HepG2 (cell line): ENCODE results near the gene AUTS2. TPM values are rescaled to one million over a fixed set of nuclear protein-coding genes. Genes with fewer than 3 reads are reported as not detected.
A peak's percentile ranks its signal among the peaks of the same experiment; 100 is the strongest.

Experiments used
- ATAC-seq: fragments of 200-7000 bp; cut with Tn5 transposase; 3 replicates; pipeline ENCODE4 v1.9.1; 2020; ENCODE audit warnings: mild to moderate bottlenecking, moderate library complexity
- BruUV-seq: library from RNA; stranded (reverse); fragments of 400-500 nt; replicated peaks from 2 replicates; lab custom pipeline; 2021; lab: Mats Ljungman, UMichigan
- CTCF ChIA-PET: fragments of 300-600 bp; formaldehyde crosslinking; extraction: SDS; loops from one replicate; lab custom pipeline; 2021; ENCODE audit warnings: low total read pairs, inconsistent platforms, low intra/inter-chr PET ratio; lab: Yijun Ruan, JAX
- POLR2A ChIA-PET: fragments of 350-600 bp; sonication (Branson Sonifier 250); formaldehyde crosslinking; loops from one replicate; lab custom pipeline; 2020; ENCODE audit warnings: antibody characterized with exemption, inconsistent platforms; lab: Yijun Ruan, JAX
- DNase-seq: peaks from one replicate; pipeline ENCODE4 v3.0.0-alpha.2; 2015; ENCODE audit warnings: low spot score
- FAIRE-seq: peaks from 3 replicates; lab custom pipeline; 2011; peaks lifted over from hg19 to GRCh38; lab: Jason Lieb, UNC
- H2AFZ ChIP-seq: one replicate; pipeline ENCODE4 v1.6.1; 2011; ENCODE audit warnings: low read length, inconsistent platforms
- H3K27ac ChIP-seq: fragments of 300-600 bp; 3 replicates; pipeline ENCODE4 v1.8.0; 2011; ENCODE audit warnings: mixed run types, mild to moderate bottlenecking, mixed read lengths, low read length, inconsistent platforms; ENCODE audit not compliant: insufficient read depth; ENCODE audit errors: extremely low read length
- H3K27me3 ChIP-seq, 2 experiments: fragments of 200-600 bp in 1 of 2; 2 replicates in 1 of 2; 3 replicates in 1 of 2; pipeline versions ENCODE4 v1.6.0 to v1.8.0; 2011; ENCODE audit warnings: low read length in 2 of 2, mild to moderate bottlenecking in 2 of 2, moderate library complexity in 2 of 2, inconsistent platforms in 1 of 2; ENCODE audit not compliant: insufficient read depth in 2 of 2, control insufficient read depth in 1 of 2
- H3K36me3 ChIP-seq, 2 experiments: fragments of 200-600 bp in 1 of 2; replicated peaks in 1 of 2; 2 replicates in 1 of 2; 3 replicates in 1 of 2; pipeline versions ENCODE4 v1.5.1 to v1.8.0; 2011; ENCODE audit warnings: low read length in 2 of 2, inconsistent platforms in 1 of 2; ENCODE audit not compliant: insufficient read depth in 2 of 2, control insufficient read depth in 1 of 2
- H3K4me1 ChIP-seq: 2 replicates; pipeline ENCODE4 v1.5.1; 2012; ENCODE audit warnings: low read length, inconsistent platforms; ENCODE audit not compliant: insufficient read depth
- H3K4me2 ChIP-seq: 2 replicates; pipeline ENCODE4 v1.6.0; 2011; ENCODE audit warnings: low read depth, low read length, inconsistent platforms
- H3K4me3 ChIP-seq, 3 experiments: fragments of 200-600 bp in 1 of 3; sonication (generic), shearing (Covaris generic) in 1 of 3; replicated peaks in 1 of 3; 2 replicates each; pipeline ENCODE4 v1.5.1; 2011 to 2016; ENCODE audit warnings: low read length in 3 of 3, inconsistent platforms in 2 of 3, low read depth in 2 of 3, mild to moderate bottlenecking in 2 of 3, control low read depth in 1 of 3, mixed read lengths in 1 of 3; ENCODE audit not compliant: insufficient read depth in 1 of 3
- H3K79me2 ChIP-seq: one replicate; pipeline ENCODE4 v1.6.1; 2011; ENCODE audit warnings: low read length, inconsistent platforms; ENCODE audit not compliant: insufficient read depth
- H3K9ac ChIP-seq: 2 replicates; pipeline ENCODE4 v1.6.0; 2011; ENCODE audit warnings: mild to moderate bottlenecking, low read depth, low read length, inconsistent platforms; ENCODE audit not compliant: insufficient read depth
- H3K9me3 ChIP-seq: 2 replicates; pipeline ENCODE4 v1.5.1; 2012; ENCODE audit warnings: mild to moderate bottlenecking, low read length
- H4K20me1 ChIP-seq: 2 replicates; pipeline ENCODE4 v1.6.0; 2011; ENCODE audit warnings: inconsistent platforms, mild to moderate bottlenecking, low read length, moderate library complexity; ENCODE audit not compliant: insufficient read depth
- ATF1 ChIP-seq: IDR thresholded peaks from 2 replicates; pipeline ENCODE4 v1.6.1; 2016; ENCODE audit warnings: mild to moderate bottlenecking, control low read depth
- HNRNPK ChIP-seq: fragments of 200-400 bp; formaldehyde crosslinking; IDR thresholded peaks from 2 replicates; pipeline ENCODE4 v1.6.1; 2018; ENCODE audit warnings: low read length, low read depth, moderate library complexity, mild to moderate bottlenecking; ENCODE audit not compliant: poor library complexity, severe bottlenecking
- MYC ChIP-seq: sonication (generic); formaldehyde crosslinking; IDR thresholded peaks from 2 replicates; pipeline ENCODE4 v1.9.0; 2021; ENCODE audit warnings: missing genetic modification reagents, borderline replicate concordance
- SIX1 ChIP-seq: sonication (generic); formaldehyde crosslinking; IDR thresholded peaks from 2 replicates; pipeline ENCODE4 v1.4.0; 2020; ENCODE audit warnings: missing genetic modification reagents, borderline replicate concordance
- ZMAT3 ChIP-seq: sonication (generic); formaldehyde crosslinking; conservative IDR thresholded peaks from 2 replicates; pipeline ENCODE4 v1.7.0; 2021; ENCODE audit warnings: missing genetic modification reagents
- ZNF12 ChIP-seq: sonication (generic); formaldehyde crosslinking; IDR thresholded peaks from 2 replicates; pipeline ENCODE4 v1.5.0; 2020; ENCODE audit warnings: missing genetic modification reagents
- ZNF513 ChIP-seq: sonication (generic); formaldehyde crosslinking; conservative IDR thresholded peaks from 2 replicates; pipeline ENCODE4 v1.5.0; 2020; ENCODE audit warnings: missing genetic modification reagents
- ZNF75D ChIP-seq: sonication (generic); formaldehyde crosslinking; IDR thresholded peaks from 2 replicates; pipeline ENCODE4 v1.8.1; 2023; ENCODE audit warnings: missing genetic modification reagents, mild to moderate bottlenecking, borderline replicate concordance
- WGBS: methylation state at CpG from one replicate; pipeline ENCODE4 v1.1.6; 2017; ENCODE audit warnings: low lambda C conversion rate; 5-methylcytosine and 5-hydroxymethylcytosine counted together
- in situ Hi-C: cut with HindIII; loops from 2 replicates; pipeline ENCODE4 v1.10.0; 2017; ENCODE audit warnings: low pct_unique_long_range_greater_than_20kb; ENCODE audit not compliant: extremely low pct_ligation_motif_present
- intact Hi-C: fragments of 100-400 bp; cut with micrococcal nuclease; formaldehyde crosslinking; loops from one replicate; pipeline ENCODE4 v1.10.0; 2022; ENCODE audit not compliant: unreplicated experiment
- polyA plus RNA-seq, 8 experiments: library from polyadenylated mRNA; depleted of rRNA in 3 of 8; stranded (reverse) in 7 of 8; unstranded in 1 of 8; fragments of >200 nt; fragmentation: Illumina TruSeq in 4 of 8; extraction: Trizol in 4 of 8; gene quantifications; 2 replicates each; pipeline versions ENCODE4 v1.2.1 to v1.2.3, GENCODE V29; 2011 to 2016; ENCODE audit warnings: low read depth in 4 of 8, missing spikeins in 1 of 8, mixed read lengths in 1 of 8; ENCODE audit not compliant: insufficient read depth in 1 of 8
- total RNA-seq, 5 experiments: library from RNA; depleted of rRNA; stranded (reverse); fragments of >200 nt; fragmentation: Illumina TruSeq; extraction: Trizol; gene quantifications; 2 replicates each; pipeline ENCODE4 v1.2.3, GENCODE V29; 2016; ENCODE audit warnings: low read depth in 1 of 5
- TF ChIP-seq, protein P1 (sequence below): IDR thresholded peaks from 2 replicates; pipeline ENCODE4 v1.6.1; 2016; ENCODE audit warnings: missing genetic modification reagents, missing compliant biosample characterization

Gene AUTS2
- total and polyA plus RNA-seq, 2 of the 13 experiments (the other 11 are each of a cell fraction or from before 2014, with no cell fraction given) = 0.38 TPM; not detected in 1

GRCh38 chr7:69631131-69631530 lies 32.9 kb downstream of the AUTS2 start (continued):
- TF ChIP-seq SIX1 (CRISPR knock-in tag) = no peak
- TF ChIP-seq ZNF75D (CRISPR knock-in tag) = no peak
- no peak for TF ChIP-seq ZMAT3
- TF ChIP-seq ATF1 (CRISPR knock-in tag) = no peak
- TF ChIP-seq ZNF12 (CRISPR knock-in tag) = no peak
- no peak for TF ChIP-seq ZNF513 (CRISPR knock-in tag)
- no peak for TF ChIP-seq MYC (CRISPR knock-in tag)

DNA sequence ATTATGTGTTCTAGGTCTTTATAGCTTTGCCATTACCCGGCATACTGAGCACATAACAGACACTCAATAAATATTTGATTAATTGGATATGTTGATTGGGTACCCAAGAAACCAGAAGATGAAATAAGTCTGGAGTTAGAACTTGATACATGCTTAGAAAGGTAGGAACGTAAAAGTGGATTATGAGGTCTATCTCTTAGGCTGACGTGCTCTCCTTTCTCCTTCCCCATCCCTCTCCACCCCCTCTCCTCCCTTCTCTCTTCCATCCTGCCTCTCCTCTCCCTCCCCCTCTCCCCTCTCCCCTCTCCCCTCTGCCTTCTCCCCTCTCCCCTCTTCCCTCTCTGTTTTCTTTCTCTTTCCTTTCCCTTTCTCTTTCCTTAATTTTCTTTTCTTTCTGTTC lies 34.0 kb downstream of the AUTS2 start:
- Histone ChIP-seq H3K4me2 (no peak overlapping the region), H3K27me3 (no peaks in the 10 kb centered on the region)
- POLR2A ChIA-PET = no interaction called here
- peak; percentile 64 for TF ChIP-seq HNRNPK
- TF ChIP-seq, protein P1, sequence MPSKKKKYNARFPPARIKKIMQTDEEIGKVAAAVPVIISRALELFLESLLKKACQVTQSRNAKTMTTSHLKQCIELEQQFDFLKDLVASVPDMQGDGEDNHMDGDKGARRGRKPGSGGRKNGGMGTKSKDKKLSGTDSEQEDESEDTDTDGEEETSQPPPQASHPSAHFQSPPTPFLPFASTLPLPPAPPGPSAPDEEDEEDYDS = no peak
- TF ChIP-seq, all 625 proteins: peak for 1
- BruUV-seq = no TSS peak
- H3K4me1 ChIP-seq = no peaks in the 10 kb centered on the region
- no peak overlapping the region for H3K4me3 ChIP-seq
- H3K9me3 ChIP-seq = no peaks in the 10 kb centered on the region
- 6% methylated on average over 3 of the region's 3 CpGs for WGBS
- no peak overlapping the region for H2AFZ ChIP-seq
- no peak overlapping the region for H3K9ac ChIP-seq
- H3K36me3 ChIP-seq = no peaks in the 10 kb centered on the region
- H3K27ac ChIP-seq = no peak overlapping the region
- H3K79me2 ChIP-seq = no peaks in the 10 kb centered on the region
- H4K20me1 ChIP-seq = no peaks in the 10 kb centered on the region
- FAIRE-seq = no peak
- CTCF ChIA-PET = no interaction called here
- no peak for ATAC-seq
- DNase-seq = no peak
- intact Hi-C loops = no loop called here
- in situ Hi-C loops = no loop called here
